Dermis microvascular lymphatic vessel endothelial cell (primary cell): ENCODE measurements around the gene MFRP. TPM values are rescaled to one million over a fixed set of nuclear protein-coding genes. Genes with fewer than 3 reads are reported as not detected.

Experiments
- DNase-seq, 2 donors: peaks; one replicate each; pipeline versions ENCODE4 v3.0.0 to v3.0.0-alpha.2; 2010; ENCODE audit warnings: low read depth in 2 of 2
- total RNA-seq: library from RNA; depleted of rRNA; stranded (reverse); fragments of >200 nt; gene quantifications from 2 replicates; pipeline ENCODE4 v1.2.1, GENCODE V29; 2014

MFRP gene
- total RNA-seq, 1 donor from 2014 or later, result not detected

GRCh38 chr11:119298726-119299125, 47.8 kb downstream of the MFRP start:
- DNase-seq, result no peak

DNA sequence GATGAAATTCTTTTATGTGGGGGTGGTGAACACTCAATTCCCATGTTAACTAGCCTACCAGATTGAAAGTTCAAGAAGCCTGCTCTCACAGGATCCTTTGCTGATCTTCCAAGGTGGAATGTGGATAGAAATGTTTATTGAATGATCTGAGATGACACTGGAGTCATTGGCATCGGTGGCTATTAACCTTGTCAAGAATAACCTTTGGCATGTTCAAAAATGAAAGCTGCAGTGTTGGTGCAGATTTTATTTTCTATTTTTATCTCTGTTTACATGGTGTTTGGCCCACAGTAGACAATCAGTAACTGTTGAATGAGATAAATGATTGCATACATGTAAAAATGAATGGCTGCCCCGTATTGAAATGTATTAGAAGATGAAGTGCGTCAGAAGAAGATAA, 48.6 kb downstream of the MFRP start:
- DNase-seq, result no peak

DNA sequence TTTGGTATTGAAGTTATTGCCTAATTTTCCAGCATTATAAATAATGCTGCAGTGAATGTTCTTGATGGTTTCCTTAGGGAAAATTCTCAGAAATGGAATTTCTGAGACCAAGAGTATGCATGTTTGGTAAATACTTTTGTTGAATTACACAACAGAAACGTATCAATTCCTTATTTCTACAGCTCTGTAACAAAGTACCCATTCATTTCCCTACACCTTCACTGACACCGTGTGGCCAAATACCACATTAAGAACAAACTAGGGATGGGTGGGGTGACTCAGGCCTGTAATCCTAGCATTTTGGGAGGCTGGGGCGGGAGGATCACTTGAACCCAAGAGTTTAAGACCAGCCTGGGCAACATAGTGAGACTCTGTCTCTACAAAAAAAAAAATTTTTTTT, 51.3 kb downstream of the MFRP start:
- no peak for DNase-seq

- DNase-seq, result no peak
Measured at GRCh38 chr11:119293461-119293860, 53.0 kb downstream of the MFRP start.

- DNase-seq, result no peak
Measured at GRCh38 chr11:119290894-119291497, 55.5 kb downstream of the MFRP start.

Other genes starting within 250 kb of the MFRP start
- gene DPAGT1, start 244.9 kb downstream of the MFRP start, total RNA-seq, result 10.5 and 17.6 TPM in 2 replicates
- 1.7 and 3.4 TPM in 2 replicates for gene C2CD2L, start 239.4 kb downstream of the MFRP start, total RNA-seq
- gene HINFP, start 225.1 kb downstream of the MFRP start, total RNA-seq, result 11.3 and 16.4 TPM in 2 replicates
- gene ABCG4, start 197.7 kb downstream of the MFRP start, total RNA-seq, result under 0.01 TPM in 1 of 2 replicates, not detected in the other
- gene NLRX1, start 178.0 kb downstream of the MFRP start, total RNA-seq, result 11.0 and 16.1 TPM in 2 replicates
- not detected in 2 replicates for gene NHERF4, start 161.2 kb downstream of the MFRP start, total RNA-seq
- gene CBL, start 140.4 kb downstream of the MFRP start, total RNA-seq, result 7.4 and 9.4 TPM in 2 replicates
- 133 and 200 TPM in 2 replicates for gene MCAM, start 29.6 kb downstream of the MFRP start, total RNA-seq
- gene RNF26, start 12.2 kb downstream of the MFRP start, total RNA-seq, result 2.6 and 4.6 TPM in 2 replicates
- gene C1QTNF5, start 5.8 kb downstream of the MFRP start, total RNA-seq, result 47.6 and 121 TPM in 2 replicates
- gene USP2, start 35.0 kb upstream of the MFRP start, total RNA-seq, result 0.13 and 0.25 TPM in 2 replicates
- 3.8 and 10.1 TPM in 2 replicates for gene THY1, start 76.5 kb upstream of the MFRP start, total RNA-seq